ENCODE measurements around the gene HMG20B. TPM values are rescaled to one million over a fixed set of nuclear protein-coding genes. Genes with fewer than 3 reads are reported as not detected.

HMG20B gene
- total RNA-seq, 4 donors from 2014 or later = 31.4 to 61.1 (median 36.6) TPM

DNA sequence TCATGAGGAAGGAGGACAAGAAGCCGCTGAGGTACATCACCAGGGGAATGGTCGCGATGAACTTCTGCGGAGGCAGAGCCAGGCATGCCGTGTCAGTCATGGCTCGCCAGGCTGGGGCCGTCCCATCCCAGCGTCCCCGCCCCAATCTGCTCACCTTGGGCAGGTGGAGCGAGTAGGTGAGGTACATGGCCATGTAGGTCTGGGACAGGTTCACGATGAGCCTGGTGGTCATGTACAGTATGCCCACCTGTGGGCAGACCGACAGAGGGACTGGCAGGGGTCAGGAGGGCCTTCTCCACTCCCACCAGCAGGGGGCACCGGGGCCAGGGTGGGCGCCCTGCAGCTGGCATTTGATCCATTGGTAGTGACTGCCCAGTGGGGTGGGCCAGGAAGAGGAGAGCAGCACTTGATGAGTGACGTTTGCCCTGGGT is 25.4 kb upstream of the HMG20B start:
- no peak for ATAC-seq
- no peaks in the 10 kb centered on the region for H3K9me3 ChIP-seq
- no peaks in the 10 kb centered on the region for H3K4me1 ChIP-seq
- in situ Hi-C loops (cut with MboI; ENCODE audit: low sequenced_read_pairs in 4 of 4) = no loop called here
- DNase-seq = no peak
- intact Hi-C loops (cut with DNase I; ENCODE audit: low total_unique reads) = loop anchor here (5.0 kb wide), 1 partner anchor 35 kb away; no protein-coding TSS in a partner anchor
- H3K4me3 ChIP-seq = no peak overlapping the region
- H3K36me3 ChIP-seq = no peaks in the 10 kb centered on the region
- no peaks in the 10 kb centered on the region for H3K27me3 ChIP-seq
- no peak overlapping the region for H3K27ac ChIP-seq
- TF ChIP-seq POLR2A (IDR thresholded peaks at IDR 0.05) = no peak
- TF ChIP-seq, protein P1, sequence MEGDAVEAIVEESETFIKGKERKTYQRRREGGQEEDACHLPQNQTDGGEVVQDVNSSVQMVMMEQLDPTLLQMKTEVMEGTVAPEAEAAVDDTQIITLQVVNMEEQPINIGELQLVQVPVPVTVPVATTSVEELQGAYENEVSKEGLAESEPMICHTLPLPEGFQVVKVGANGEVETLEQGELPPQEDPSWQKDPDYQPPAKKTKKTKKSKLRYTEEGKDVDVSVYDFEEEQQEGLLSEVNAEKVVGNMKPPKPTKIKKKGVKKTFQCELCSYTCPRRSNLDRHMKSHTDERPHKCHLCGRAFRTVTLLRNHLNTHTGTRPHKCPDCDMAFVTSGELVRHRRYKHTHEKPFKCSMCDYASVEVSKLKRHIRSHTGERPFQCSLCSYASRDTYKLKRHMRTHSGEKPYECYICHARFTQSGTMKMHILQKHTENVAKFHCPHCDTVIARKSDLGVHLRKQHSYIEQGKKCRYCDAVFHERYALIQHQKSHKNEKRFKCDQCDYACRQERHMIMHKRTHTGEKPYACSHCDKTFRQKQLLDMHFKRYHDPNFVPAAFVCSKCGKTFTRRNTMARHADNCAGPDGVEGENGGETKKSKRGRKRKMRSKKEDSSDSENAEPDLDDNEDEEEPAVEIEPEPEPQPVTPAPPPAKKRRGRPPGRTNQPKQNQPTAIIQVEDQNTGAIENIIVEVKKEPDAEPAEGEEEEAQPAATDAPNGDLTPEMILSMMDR (IDR thresholded peaks at IDR 0.05 in 4 of 5, conservative IDR thresholded peaks at IDR 0.05 in 1 of 5) = peak in 4 of 5 experiments; percentile 14 to 47 (median 46)

DNA sequence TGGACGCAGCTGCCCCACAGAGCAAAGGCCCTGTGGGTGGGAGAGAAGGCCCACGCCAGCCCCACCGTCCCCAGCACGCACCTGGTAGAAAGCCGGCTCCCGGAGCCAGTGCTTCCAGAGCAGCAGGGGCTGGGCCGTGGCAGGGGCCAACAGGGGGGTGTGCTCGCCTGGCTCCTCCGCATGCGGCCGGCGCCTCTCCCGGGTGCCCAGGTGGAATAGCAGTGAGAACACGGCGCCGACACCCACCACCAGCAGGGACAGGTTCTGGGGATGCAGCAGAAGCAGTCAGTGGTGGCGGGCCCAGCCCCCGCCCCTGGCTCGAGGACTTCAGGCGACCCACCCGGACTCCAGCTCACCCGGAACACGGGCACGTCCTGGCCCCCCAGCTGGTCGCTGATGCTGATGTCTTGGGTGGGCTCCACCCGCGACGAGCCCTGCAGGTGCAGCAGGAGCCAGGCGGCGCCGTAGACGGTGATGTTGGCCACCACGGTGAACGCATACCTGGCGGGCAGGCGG is 24.9 kb upstream of the HMG20B start:
- H3K36me3 ChIP-seq = no peaks in the 10 kb centered on the region
- no peaks in the 10 kb centered on the region for H3K9me3 ChIP-seq
- peaks cover 0 to 3% of the 10 kb centered on the region in 2 donors for H3K4me1 ChIP-seq
- no peak for TF ChIP-seq POLR2A (IDR thresholded peaks at IDR 0.05)
- TF ChIP-seq, protein P1 (IDR thresholded peaks at IDR 0.05 in 4 of 5, conservative IDR thresholded peaks at IDR 0.05 in 1 of 5) = peak in 1 of 5 experiments; percentile 3
- no peak overlapping the region for H3K4me3 ChIP-seq
- ATAC-seq (no peak), DNase-seq (no peak)
- intact Hi-C loops (cut with DNase I; ENCODE audit: low total_unique reads) = loop anchor here (5.0 kb wide), 1 partner anchor 34 kb away; no protein-coding TSS in a partner anchor
- in situ Hi-C loops (cut with MboI; ENCODE audit: low sequenced_read_pairs in 4 of 4) = no loop called here
- no peaks in the 10 kb centered on the region for H3K27me3 ChIP-seq
- no peak overlapping the region for H3K27ac ChIP-seq

DNA sequence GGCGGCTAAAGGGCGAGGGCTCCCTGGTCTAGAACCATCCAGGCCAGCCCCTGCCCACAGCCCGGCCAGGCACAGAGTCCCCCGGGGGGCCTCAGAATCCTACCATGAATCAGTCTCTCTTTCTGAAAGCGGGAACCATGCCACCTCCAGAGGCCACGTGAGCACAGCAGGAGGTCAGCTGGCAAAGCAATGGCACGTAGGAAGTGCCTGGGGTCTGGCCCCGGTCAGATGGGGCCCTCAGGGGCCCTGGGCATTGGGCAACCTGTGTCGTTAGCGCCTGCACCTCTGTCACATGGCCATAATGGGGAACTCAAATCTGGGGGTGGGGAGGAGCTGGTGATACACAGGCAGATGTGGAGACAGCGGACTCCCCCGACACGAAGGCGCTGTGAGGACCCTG is 24.1 kb upstream of the HMG20B start:
- Histone ChIP-seq H3K9me3 (no peaks in the 10 kb centered on the region), H3K27me3 (no peaks in the 10 kb centered on the region), H3K4me1 (peaks cover 0 to 6% of the 10 kb centered on the region in 2 donors), H3K36me3 (no peaks in the 10 kb centered on the region), H3K27ac (no peak overlapping the region), H3K4me3 (no peak overlapping the region)
- no peak for TF ChIP-seq POLR2A (IDR thresholded peaks at IDR 0.05)
- TF ChIP-seq, protein P1 (IDR thresholded peaks at IDR 0.05 in 4 of 5, conservative IDR thresholded peaks at IDR 0.05 in 1 of 5) = no peak
- no peak for DNase-seq
- in situ Hi-C loops (cut with MboI; ENCODE audit: low sequenced_read_pairs in 4 of 4) (no loop called here), intact Hi-C loops (cut with DNase I; ENCODE audit: low total_unique reads) (loop anchor here (5.0 kb wide), 1 partner anchor 34 kb away; no protein-coding TSS in a partner anchor)
- no peak for ATAC-seq

DNA sequence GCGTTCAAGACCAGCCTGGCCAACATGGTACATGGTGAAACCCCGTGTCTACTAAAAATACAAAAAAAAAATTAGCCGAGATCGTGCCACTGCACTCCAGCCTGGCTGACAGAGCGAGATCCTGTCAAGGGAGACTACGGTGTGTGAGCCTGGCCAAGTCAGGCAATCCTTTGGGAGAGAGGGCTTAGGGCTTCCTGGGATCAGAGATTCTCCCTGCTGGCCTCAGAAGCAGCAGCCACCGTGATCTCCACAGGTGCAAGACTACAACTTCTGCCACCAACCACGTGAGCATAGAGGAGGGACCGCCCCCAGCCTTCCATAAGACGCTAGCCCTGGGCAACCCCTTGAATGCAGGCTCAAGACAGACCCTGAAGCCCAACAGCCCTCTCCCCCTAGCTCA is 22.9 kb upstream of the HMG20B start:
- peaks cover 0 to 6% of the 10 kb centered on the region in 2 donors for H3K4me1 ChIP-seq
- DNase-seq (no peak), ATAC-seq (no peak)
- in situ Hi-C loops (cut with MboI; ENCODE audit: low sequenced_read_pairs in 4 of 4) = no loop called here
- no peak overlapping the region for H3K4me3 ChIP-seq
- H3K27ac ChIP-seq = no peak overlapping the region
- no peaks in the 10 kb centered on the region for H3K9me3 ChIP-seq
- H3K27me3 ChIP-seq = no peaks in the 10 kb centered on the region
- intact Hi-C loops (cut with DNase I; ENCODE audit: low total_unique reads) = loop anchor here (5.0 kb wide), 1 partner anchor 32 kb away; no protein-coding TSS in a partner anchor
- TF ChIP-seq, protein P1 (IDR thresholded peaks at IDR 0.05 in 4 of 5, conservative IDR thresholded peaks at IDR 0.05 in 1 of 5) = no peak
- no peak for TF ChIP-seq POLR2A (IDR thresholded peaks at IDR 0.05)
- no peaks in the 10 kb centered on the region for H3K36me3 ChIP-seq
